B cell (primary cell): ENCODE data around the gene KRT79.

Experiments
- CTCF ChIP-seq: fragments of 200-600 bp; IDR thresholded peaks from one replicate; pipeline ENCODE4 v1.8.0; 2022; ENCODE audit warnings: antibody characterized with exemption, mild to moderate bottlenecking
- EZH2 ChIP-seq: IDR thresholded peaks from 2 replicates; pipeline ENCODE4 v1.6.1; 2012; ENCODE audit warnings: borderline replicate concordance, low read depth, mild to moderate bottlenecking, moderate library complexity, low read length; ENCODE audit not compliant: insufficient read depth, poor library complexity, severe bottlenecking

GRCh38 chr12:52839436-52840105 lies 5.5 kb upstream of the KRT79 start:
- TF ChIP-seq EZH2 = no peak
- TF ChIP-seq CTCF = no peak
